Measurements from ENCODE around the gene LOXL4. TPM values are rescaled to one million over a fixed set of nuclear protein-coding genes. Genes with fewer than 3 reads are reported as not detected.

LOXL4 gene
- polyA plus RNA-seq, 3 donors: 0.03 to 0.05 TPM; not detected in 1

GRCh38 chr10:98265403-98266378 is 2.3 kb downstream of the LOXL4 start:
- H2AFZ ChIP-seq (ENCODE audit: insufficient read depth, low read depth, low read length, poor library complexity, severe bottlenecking): no peak overlapping the region
- intact Hi-C loops (cut with micrococcal nuclease): loop anchor here in 1 of 2 donors (10.0 kb wide), 1 partner anchor 69 kb away; no protein-coding TSS in a partner anchor
- no peak overlapping the region for H3K4me3 ChIP-seq (replicated peaks in 1 of 3; ENCODE audit: low read depth in 2 of 3, low read length in 3 of 3)
- TF ChIP-seq CTCF (IDR thresholded peaks at IDR 0.05): no peak
- no peak overlapping the region for H3K9ac ChIP-seq (ENCODE audit: insufficient read depth, low read length, poor library complexity, severe bottlenecking)
- no peaks in the 10 kb centered on the region for H4K20me1 ChIP-seq (ENCODE audit: insufficient read depth, low read length)
- H3K27ac Mint-ChIP-seq: peak overlapping the region in 3 of 7 donors; percentile 6 to 14 (median 8)
- no peak overlapping the region for H3K27ac ChIP-seq (ENCODE audit: low read depth in 1 of 2, low read length in 2 of 2)
- H3K36me3 ChIP-seq (replicated peaks in 1 of 2; ENCODE audit: control insufficient read depth in 1 of 2, insufficient read depth in 2 of 2, low read length in 2 of 2): no peaks in the 10 kb centered on the region
- 83% methylated on average over 13 of the region's 17 CpGs for WGBS (ENCODE audit: insufficient coverage)
- peaks cover 2 to 5% of the 10 kb centered on the region in 2 donors for H3K36me3 Mint-ChIP-seq
- H3K4me1 Mint-ChIP-seq: peaks cover 16% of the 10 kb centered on the region
- DNase-seq: no peak
- peaks cover 0 to 10% (median 4%) of the 10 kb centered on the region in 7 donors for H3K9me3 Mint-ChIP-seq
- H3K27me3 ChIP-seq (ENCODE audit: control insufficient read depth in 2 of 2, insufficient read depth in 2 of 2, low read length in 2 of 2): peaks cover 13 to 38% of the 10 kb centered on the region in 2 donors
- peaks cover 35 to 55% (median 38%) of the 10 kb centered on the region in 3 donors for H3K27me3 Mint-ChIP-seq (ENCODE audit: low read depth in 3 of 3)
- H3K79me2 ChIP-seq (ENCODE audit: insufficient read depth, low read length): no peaks in the 10 kb centered on the region
- peaks cover 0 to 4% of the 10 kb centered on the region in 2 donors for H3K9me3 ChIP-seq (replicated peaks in 1 of 2; ENCODE audit: control insufficient read depth in 1 of 2, insufficient read depth in 1 of 2, low read length in 2 of 2)
- peaks cover 11 to 15% of the 10 kb centered on the region in 2 donors for H3K4me1 ChIP-seq (ENCODE audit: control insufficient read depth in 1 of 2, insufficient read depth in 2 of 2, low read length in 2 of 2)
- peak overlapping the region in 1 of 2 donors; percentile 26 for H3K4me3 Mint-ChIP-seq
- no peak overlapping the region for H3K4me2 ChIP-seq (replicated peaks; ENCODE audit: extremely low read depth, low read length, poor library complexity, severe bottlenecking)

GRCh38 chr10:98264378-98265065 is 3.5 kb downstream of the LOXL4 start:
- no peak overlapping the region for H3K4me2 ChIP-seq (replicated peaks; ENCODE audit: extremely low read depth, low read length, poor library complexity, severe bottlenecking)
- Mint-ChIP-seq H3K4me1 (peaks cover 28% of the 10 kb centered on the region), H3K36me3 (peaks cover 5 to 7% of the 10 kb centered on the region in 2 donors), H3K4me3 (no peak overlapping the region), H3K27ac (peak overlapping the region in 1 of 7 donors; percentile 65), H3K27me3 (ENCODE audit: low read depth in 3 of 3) (peaks cover 26 to 43% (median 29%) of the 10 kb centered on the region in 3 donors), H3K9me3 (peaks cover 0 to 10% (median 4%) of the 10 kb centered on the region in 7 donors)
- H4K20me1 ChIP-seq (ENCODE audit: insufficient read depth, low read length): no peaks in the 10 kb centered on the region
- H2AFZ ChIP-seq (ENCODE audit: insufficient read depth, low read depth, low read length, poor library complexity, severe bottlenecking): no peak overlapping the region
- no peak for DNase-seq
- H3K27ac ChIP-seq (ENCODE audit: low read depth in 1 of 2, low read length in 2 of 2): no peak overlapping the region
- no peaks in the 10 kb centered on the region for H3K79me2 ChIP-seq (ENCODE audit: insufficient read depth, low read length)
- no peak for TF ChIP-seq CTCF (IDR thresholded peaks at IDR 0.05)
- no peak overlapping the region for H3K4me3 ChIP-seq (replicated peaks in 1 of 3; ENCODE audit: low read depth in 2 of 3, low read length in 3 of 3)
- H3K9ac ChIP-seq (ENCODE audit: insufficient read depth, low read length, poor library complexity, severe bottlenecking): no peak overlapping the region
- H3K27me3 ChIP-seq (ENCODE audit: control insufficient read depth in 2 of 2, insufficient read depth in 2 of 2, low read length in 2 of 2): peaks cover 13 to 29% of the 10 kb centered on the region in 2 donors
- WGBS (ENCODE audit: insufficient coverage): 100% methylated on average over 1 of the region's 12 CpGs
- H3K36me3 ChIP-seq (replicated peaks in 1 of 2; ENCODE audit: control insufficient read depth in 1 of 2, insufficient read depth in 2 of 2, low read length in 2 of 2): no peaks in the 10 kb centered on the region
- intact Hi-C loops (cut with micrococcal nuclease): loop anchor here in 1 of 2 donors (10.0 kb wide), 1 partner anchor 70 kb away; no protein-coding TSS in a partner anchor
- peaks cover 23 to 26% of the 10 kb centered on the region in 2 donors for H3K4me1 ChIP-seq (ENCODE audit: control insufficient read depth in 1 of 2, insufficient read depth in 2 of 2, low read length in 2 of 2)
- H3K9me3 ChIP-seq (replicated peaks in 1 of 2; ENCODE audit: control insufficient read depth in 1 of 2, insufficient read depth in 1 of 2, low read length in 2 of 2): peaks cover 0 to 4% of the 10 kb centered on the region in 2 donors
